Nephron (organoid): Measurements from ENCODE around the gene PPP4C.
"Not testable (repeated sequence)": the region's sequence is repeated elsewhere in the genome, so short reads cannot be mapped to it uniquely, and the experiment has no call there.

Source experiments
- H3K27ac Mint-ChIP-seq, 3 experiments: 2 replicates each; pipeline ENCODE4 v1.8.0; 2020; ENCODE audit warnings: mixed read lengths in 3 of 3, mild to moderate bottlenecking in 2 of 3, moderate library complexity in 1 of 3
- H3K27me3 Mint-ChIP-seq: 2 replicates; pipeline ENCODE4 v1.8.0; 2021; ENCODE audit warnings: low read depth, mild to moderate bottlenecking, moderate library complexity, mixed read lengths
- H3K36me3 Mint-ChIP-seq: 2 replicates; pipeline ENCODE4 v1.8.0; 2020; ENCODE audit warnings: low read depth, mixed read lengths
- H3K4me1 Mint-ChIP-seq: 2 replicates; pipeline ENCODE4 v1.8.0; 2020; ENCODE audit warnings: mixed read lengths
- H3K4me3 Mint-ChIP-seq, 3 experiments: 2 replicates each; pipeline ENCODE4 v1.8.0; 2020; ENCODE audit warnings: mild to moderate bottlenecking in 3 of 3, mixed read lengths in 3 of 3, moderate library complexity in 2 of 3
- H3K9me3 Mint-ChIP-seq: 2 replicates; pipeline ENCODE4 v1.8.0; 2020; ENCODE audit warnings: mixed read lengths
- TF ChIP-seq, protein P1 (sequence below), 3 experiments: fragments of 200-600 bp; sonication (generic); IDR thresholded peaks; one replicate each; pipeline ENCODE4 v1.5.0; 2021; ENCODE audit warnings: antibody characterized with exemption in 3 of 3; ENCODE audit not compliant: unreplicated experiment in 3 of 3

PPP4C gene

GRCh38 chr16:30110661-30111060 is 34.9 kb downstream of the PPP4C start:
- peaks cover 7% of the 10 kb centered on the region for H3K27me3 Mint-ChIP-seq
- peak overlapping the region in 1 of 3 experiments; percentile 16 for H3K4me3 Mint-ChIP-seq
- H3K4me1 Mint-ChIP-seq, result peaks cover 8% of the 10 kb centered on the region
- H3K9me3 Mint-ChIP-seq, result no peaks in the 10 kb centered on the region
- H3K36me3 Mint-ChIP-seq, result peaks cover 32% of the 10 kb centered on the region
- H3K27ac Mint-ChIP-seq, result peak overlapping the region; percentile 49 to 72 (median 70)
- TF ChIP-seq, protein P1, sequence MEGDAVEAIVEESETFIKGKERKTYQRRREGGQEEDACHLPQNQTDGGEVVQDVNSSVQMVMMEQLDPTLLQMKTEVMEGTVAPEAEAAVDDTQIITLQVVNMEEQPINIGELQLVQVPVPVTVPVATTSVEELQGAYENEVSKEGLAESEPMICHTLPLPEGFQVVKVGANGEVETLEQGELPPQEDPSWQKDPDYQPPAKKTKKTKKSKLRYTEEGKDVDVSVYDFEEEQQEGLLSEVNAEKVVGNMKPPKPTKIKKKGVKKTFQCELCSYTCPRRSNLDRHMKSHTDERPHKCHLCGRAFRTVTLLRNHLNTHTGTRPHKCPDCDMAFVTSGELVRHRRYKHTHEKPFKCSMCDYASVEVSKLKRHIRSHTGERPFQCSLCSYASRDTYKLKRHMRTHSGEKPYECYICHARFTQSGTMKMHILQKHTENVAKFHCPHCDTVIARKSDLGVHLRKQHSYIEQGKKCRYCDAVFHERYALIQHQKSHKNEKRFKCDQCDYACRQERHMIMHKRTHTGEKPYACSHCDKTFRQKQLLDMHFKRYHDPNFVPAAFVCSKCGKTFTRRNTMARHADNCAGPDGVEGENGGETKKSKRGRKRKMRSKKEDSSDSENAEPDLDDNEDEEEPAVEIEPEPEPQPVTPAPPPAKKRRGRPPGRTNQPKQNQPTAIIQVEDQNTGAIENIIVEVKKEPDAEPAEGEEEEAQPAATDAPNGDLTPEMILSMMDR (IDR thresholded peaks at IDR 0.05; ENCODE audit: unreplicated experiment in 3 of 3), result no peak

DNA sequence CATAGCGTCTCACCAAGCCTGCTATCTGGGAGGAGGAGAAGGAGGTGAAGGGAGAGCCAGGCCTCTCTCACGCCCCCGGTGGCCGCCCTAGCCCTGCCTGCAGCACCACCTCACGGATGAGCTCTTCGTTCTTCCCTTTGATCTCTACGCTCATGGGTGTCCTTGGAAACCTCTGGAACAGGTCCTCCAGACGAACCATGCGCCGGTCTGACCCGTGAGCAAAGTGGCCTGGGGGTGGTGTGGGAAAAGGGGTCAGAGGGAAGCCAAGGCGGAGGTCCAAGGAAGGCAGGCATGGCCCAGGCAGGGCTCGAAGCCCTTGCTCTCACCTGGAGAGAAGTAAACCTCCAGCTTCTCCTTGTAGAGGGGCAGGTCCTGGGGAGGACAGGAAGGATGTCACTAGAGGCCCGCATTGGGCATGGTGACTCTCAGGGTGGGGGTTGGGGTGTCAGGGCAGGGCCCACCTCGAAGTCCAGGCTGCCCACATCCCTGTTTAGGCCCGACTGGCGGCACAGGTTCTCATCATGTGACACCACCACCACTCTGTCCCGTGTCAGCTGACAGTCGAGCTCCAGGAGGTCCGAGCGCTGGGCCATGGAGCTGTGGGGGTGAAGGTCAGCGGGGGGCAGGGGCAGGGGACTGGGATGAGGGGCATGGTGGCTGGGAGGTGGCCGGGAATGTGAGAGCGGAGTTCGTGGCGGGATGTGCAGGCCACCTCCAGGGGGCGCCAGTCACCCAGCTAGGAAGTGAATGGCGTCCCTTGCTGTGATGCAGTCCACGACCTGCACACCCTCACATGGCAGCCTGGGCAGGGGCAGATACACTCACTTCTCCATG is 36.6 kb downstream of the PPP4C start:
- no peak overlapping the region for H3K27ac Mint-ChIP-seq
- TF ChIP-seq, protein P1 (IDR thresholded peaks at IDR 0.05; ENCODE audit: unreplicated experiment in 3 of 3), result peak; percentile 50 to 55 (median 53)

GRCh38 chr16:30113031-30113710 is 37.4 kb downstream of the PPP4C start, which contains the start of gene GDPD3:
TSS of gene GDPD3 (minus strand) at chr16:30113537. CDS start at chr16:30113478, 59 bp downstream.
- Mint-ChIP-seq H3K4me3 (no peak within 1 kb of the TSS), H3K4me1 (peaks cover 8% of the 10 kb centered on the region), H3K27ac (peak within 1 kb of the TSS in 1 of 3 experiments; percentile 57), H3K36me3 (peaks cover 24% of the 10 kb centered on the region), H3K27me3 (peaks cover 7% of the 10 kb centered on the region), H3K9me3 (no peaks in the 10 kb centered on the region)
- TF ChIP-seq, protein P1 (IDR thresholded peaks at IDR 0.05; ENCODE audit: unreplicated experiment in 3 of 3), result no peak

More for the DNA sequence above, 36.6 kb downstream of the PPP4C start:
- no peaks in the 10 kb centered on the region for H3K9me3 Mint-ChIP-seq
- no peak overlapping the region for H3K4me3 Mint-ChIP-seq
- peaks cover 8% of the 10 kb centered on the region for H3K4me1 Mint-ChIP-seq
- H3K27me3 Mint-ChIP-seq, result peaks cover 7% of the 10 kb centered on the region
- peaks cover 24% of the 10 kb centered on the region for H3K36me3 Mint-ChIP-seq

- Mint-ChIP-seq H3K9me3 (no peaks in the 10 kb centered on the region), H3K4me1 (peaks cover 8% of the 10 kb centered on the region), H3K4me3 (no peak overlapping the region), H3K36me3 (peaks cover 26% of the 10 kb centered on the region), H3K27ac (peak overlapping the region in 1 of 3 experiments; percentile 57), H3K27me3 (peaks cover 7% of the 10 kb centered on the region)
- TF ChIP-seq, protein P1 (IDR thresholded peaks at IDR 0.05; ENCODE audit: unreplicated experiment in 3 of 3), result no peak
These were observed 38.0 kb downstream of the PPP4C start for GRCh38 chr16:30113711-30114333.

- TF ChIP-seq, protein P1 (IDR thresholded peaks at IDR 0.05; ENCODE audit: unreplicated experiment in 3 of 3), result no peak
- Mint-ChIP-seq H3K36me3 (peaks cover 31% of the 10 kb centered on the region), H3K27ac (no peak overlapping the region), H3K27me3 (peaks cover 7% of the 10 kb centered on the region), H3K4me3 (no peak overlapping the region), H3K4me1 (peaks cover 11% of the 10 kb centered on the region), H3K9me3 (no peaks in the 10 kb centered on the region)
These were observed 38.6 kb downstream of the PPP4C start for GRCh38 chr16:30114411-30114810.

- not testable (repeated sequence) for H3K27ac Mint-ChIP-seq, H3K4me3 Mint-ChIP-seq, H3K9me3 Mint-ChIP-seq, H3K27me3 Mint-ChIP-seq
- peaks cover 15% of the 10 kb centered on the region for H3K4me1 Mint-ChIP-seq
- H3K36me3 Mint-ChIP-seq, result peaks cover 33% of the 10 kb centered on the region
These were observed 39.0 kb downstream of the PPP4C start for GRCh38 chr16:30114833-30115232.
